HEK293 (cell line): ENCODE results near the gene WWOX.

Experiments used
- CTCF ChIA-PET: fragments of 350-600 bp; formaldehyde crosslinking; extraction: SDS; loops from one replicate; lab custom pipeline; 2021; ENCODE audit warnings: antibody characterized with exemption; lab: Yijun Ruan, JAX
- POLR2A ChIA-PET: fragments of 300-600 bp; formaldehyde crosslinking; extraction: SDS; loops from one replicate; lab custom pipeline; 2020; ENCODE audit warnings: antibody characterized with exemption, inconsistent platforms; lab: Yijun Ruan, JAX
- H3K27ac ChIP-seq: fragments of 200-500 bp; sonication (Bioruptor generic); 2 replicates; pipeline ENCODE4 v1.5.1; 2014; ENCODE audit warnings: low read depth, low read length, control low read depth, inconsistent platforms; ENCODE audit errors: extremely low read depth
- H3K36me3 ChIP-seq, 2 experiments: fragments of 200-500 bp in 1 of 2; sonication (Bioruptor generic) in 1 of 2; 1 replicate in 1 of 2; 2 replicates in 1 of 2; pipeline ENCODE4 v1.5.1; 2014 to 2017; ENCODE audit warnings: inconsistent platforms in 2 of 2, low read length in 2 of 2; ENCODE audit not compliant: control insufficient read depth in 2 of 2, insufficient read depth in 1 of 2
- H3K4me1 ChIP-seq: fragments of 200-500 bp; sonication (Bioruptor generic); 2 replicates; pipeline ENCODE4 v1.5.1; 2014; ENCODE audit warnings: mild to moderate bottlenecking, low read length, inconsistent platforms; ENCODE audit not compliant: control insufficient read depth, insufficient read depth
- H3K4me3 ChIP-seq: 2 replicates; pipeline ENCODE4 v1.5.1; 2011; ENCODE audit warnings: low read depth, mild to moderate bottlenecking, control low read depth, low read length, moderate library complexity
- H3K9me3 ChIP-seq: fragments of 200-500 bp; sonication (Bioruptor generic); 2 replicates; pipeline ENCODE4 v1.5.1; 2014; ENCODE audit warnings: low read depth, low read length, inconsistent platforms; ENCODE audit not compliant: control insufficient read depth, insufficient read depth
- CTCF ChIP-seq: fragments of 450-650 bp; formaldehyde crosslinking; IDR thresholded peaks from 2 replicates; pipeline ENCODE4 v1.5.1; 2016; ENCODE audit warnings: missing biosample characterization, missing genetic modification characterization
- FEZF1 ChIP-seq: fragments of 450-650 bp; formaldehyde crosslinking; IDR thresholded peaks from 2 replicates; pipeline ENCODE4 v1.5.1; 2016; ENCODE audit warnings: missing biosample characterization, missing genetic modification characterization
- HOXC10 ChIP-seq: sonication (generic); formaldehyde crosslinking; IDR thresholded peaks from 2 replicates; pipeline ENCODE4 v1.8.1; 2023; ENCODE audit warnings: mild to moderate bottlenecking, missing genetic modification reagents
- INSM2 ChIP-seq: fragments of 450-650 bp; formaldehyde crosslinking; IDR thresholded peaks from 2 replicates; pipeline ENCODE4 v1.5.1; 2016; ENCODE audit warnings: missing biosample characterization, missing genetic modification characterization
- OSR2 ChIP-seq: fragments of 450-650 bp; formaldehyde crosslinking; IDR thresholded peaks from 2 replicates; pipeline ENCODE4 v1.5.1; 2016; ENCODE audit warnings: missing biosample characterization, missing genetic modification characterization
- PATZ1 ChIP-seq: fragments of 450-650 bp; formaldehyde crosslinking; IDR thresholded peaks from 2 replicates; pipeline ENCODE4 v1.5.1; 2016; ENCODE audit warnings: missing biosample characterization, missing genetic modification characterization
- ZNF18 ChIP-seq: fragments of 450-650 bp; formaldehyde crosslinking; IDR thresholded peaks from 2 replicates; pipeline ENCODE4 v1.5.1; 2016; ENCODE audit warnings: missing biosample characterization, missing genetic modification characterization
- ZNF280D ChIP-seq: fragments of 450-650 bp; formaldehyde crosslinking; IDR thresholded peaks from 2 replicates; pipeline ENCODE4 v1.5.1; 2016; ENCODE audit warnings: missing biosample characterization, missing genetic modification characterization
- ZNF324 ChIP-seq: fragments of 450-650 bp; formaldehyde crosslinking; IDR thresholded peaks from 2 replicates; pipeline ENCODE4 v1.5.1; 2016; ENCODE audit warnings: missing biosample characterization, missing genetic modification characterization
- ZNF560 ChIP-seq: fragments of 450-650 bp; formaldehyde crosslinking; IDR thresholded peaks from 2 replicates; pipeline ENCODE4 v1.5.1; 2017; ENCODE audit warnings: missing biosample characterization, missing genetic modification characterization, borderline replicate concordance
- ZNF624 ChIP-seq: fragments of 450-650 bp; formaldehyde crosslinking; IDR thresholded peaks from 2 replicates; pipeline ENCODE4 v1.5.1; 2017; ENCODE audit warnings: missing biosample characterization, missing genetic modification characterization
- ZNF704 ChIP-seq: fragments of 450-650 bp; formaldehyde crosslinking; IDR thresholded peaks from 2 replicates; pipeline ENCODE4 v1.5.1; 2016; ENCODE audit warnings: missing biosample characterization, missing genetic modification characterization

WWOX gene

GRCh38 chr16:78432451-78432850 lies 333.0 kb downstream of the WWOX start:
- TF ChIP-seq INSM2 (tag by site-specific recombination) (no peak), HOXC10 (CRISPR knock-in tag) (no peak), ZNF704 (no peak), OSR2 (tag by site-specific recombination) (no peak), CTCF (tag by site-specific recombination) (no peak), ZNF624 (tag by site-specific recombination) (no peak), PATZ1 (tag by site-specific recombination) (no peak), ZNF560 (tag by site-specific recombination) (no peak), ZNF280D (tag by site-specific recombination) (no peak)
- Histone ChIP-seq H3K27ac (no peak overlapping the region), H3K4me3 (no peak overlapping the region), H3K36me3 (peaks cover 0 to 6% of the 10 kb centered on the region in 2 experiments; a peak in 1 of 3 replicates), H3K4me1 (no peaks in the 10 kb centered on the region), H3K9me3 (no peaks in the 10 kb centered on the region)
- POLR2A ChIA-PET: no interaction called here
- CTCF ChIA-PET: no interaction called here

GRCh38 chr16:78433116-78433515 lies 333.7 kb downstream of the WWOX start:
- no peak overlapping the region for H3K4me3 ChIP-seq
- TF ChIP-seq ZNF18 (tag by site-specific recombination): no peak
- no peak for TF ChIP-seq ZNF324 (tag by site-specific recombination)
- peak; percentile 43; the same call in 1 of the 2 replicates for TF ChIP-seq FEZF1 (tag by site-specific recombination)
- ChIA-PET CTCF (no interaction called here), POLR2A (no interaction called here)
- no peak overlapping the region for H3K27ac ChIP-seq
- H3K9me3 ChIP-seq: no peaks in the 10 kb centered on the region
- H3K4me1 ChIP-seq: no peaks in the 10 kb centered on the region
- H3K36me3 ChIP-seq: peaks cover 0 to 6% of the 10 kb centered on the region in 2 experiments; a peak in 1 of 3 replicates
